ENCODE data around the gene GLOD4. TPM values are rescaled to one million over a fixed set of nuclear protein-coding genes. Genes with fewer than 3 reads are reported as not detected.
A peak's percentile ranks its signal among the peaks of the same experiment; 100 is the strongest.
"Not testable (repeated sequence)": the region's sequence is repeated elsewhere in the genome, so short reads cannot be mapped to it uniquely, and the experiment has no call there.

The GLOD4 gene
- polyA plus RNA-seq, 6 donors from 2014 or later: 68.9 to 83.9 (median 81.3) TPM

- Mint-ChIP-seq H3K27ac (no peak overlapping the region), H3K4me1 (peaks cover 0 to 11% (median 5%) of the 10 kb centered on the region in 3 donors), H3K4me3 (no peak overlapping the region), H3K27me3 (no peaks in the 10 kb centered on the region), H3K36me3 (no peaks in the 10 kb centered on the region), H3K9me3 (no peaks in the 10 kb centered on the region)
- no peak for DNase-seq
- no peak for ATAC-seq (ENCODE audit: low read depth in 2 of 2)
These were observed 16.2 kb upstream of the GLOD4 start for GRCh38 chr17:798246-798645.

GRCh38 chr17:797236-797840 lies 15.3 kb upstream of the GLOD4 start:
- H3K9me3 Mint-ChIP-seq: no peaks in the 10 kb centered on the region
- peaks cover 0 to 11% (median 5%) of the 10 kb centered on the region in 3 donors for H3K4me1 Mint-ChIP-seq
- H3K27ac Mint-ChIP-seq: peak overlapping the region in 1 of 6 donors; percentile 70
- H3K27me3 Mint-ChIP-seq: no peaks in the 10 kb centered on the region
- ATAC-seq (ENCODE audit: low read depth in 2 of 2) (no peak), DNase-seq (no peak)
- H3K36me3 Mint-ChIP-seq: no peaks in the 10 kb centered on the region
- no peak overlapping the region for H3K4me3 Mint-ChIP-seq

GRCh38 chr17:796609-797008 lies 14.5 kb upstream of the GLOD4 start:
- no peak for ATAC-seq (ENCODE audit: low read depth in 2 of 2)
- DNase-seq: no peak
- Mint-ChIP-seq H3K27me3 (no peaks in the 10 kb centered on the region), H3K27ac (peak overlapping the region in 3 of 6 donors; percentile 18 to 89 (median 22)), H3K9me3 (no peaks in the 10 kb centered on the region), H3K4me3 (no peak overlapping the region), H3K4me1 (peaks cover 0 to 11% (median 5%) of the 10 kb centered on the region in 3 donors), H3K36me3 (no peaks in the 10 kb centered on the region)

GRCh38 chr17:795721-796120 lies 13.6 kb upstream of the GLOD4 start:
- Mint-ChIP-seq H3K4me1 (peaks cover 0 to 13% (median 10%) of the 10 kb centered on the region in 3 donors), H3K27me3 (no peaks in the 10 kb centered on the region), H3K27ac (peak overlapping the region in 2 of 6 donors; percentile 15 to 44)

GRCh38 chr17:795276-795675 lies 13.2 kb upstream of the GLOD4 start:
- Mint-ChIP-seq H3K27me3 (no peaks in the 10 kb centered on the region), H3K4me1 (peaks cover 0 to 13% (median 10%) of the 10 kb centered on the region in 3 donors), H3K4me3 (no peak overlapping the region), H3K36me3 (peaks cover 7 to 8% of the 10 kb centered on the region in 2 donors), H3K9me3 (no peaks in the 10 kb centered on the region), H3K27ac (peak overlapping the region in 2 of 6 donors; percentile 44 to 56)
- no peak for ATAC-seq (ENCODE audit: low read depth in 2 of 2)
- no peak for DNase-seq

More at GRCh38 chr17:795721-796120, 13.6 kb upstream of the GLOD4 start:
- peaks cover 7% of the 10 kb centered on the region in 2 donors for H3K36me3 Mint-ChIP-seq
- DNase-seq: no peak
- peak overlapping the region in 1 of 8 donors; percentile 37 for H3K4me3 Mint-ChIP-seq
- ATAC-seq (ENCODE audit: low read depth in 2 of 2): no peak
- no peaks in the 10 kb centered on the region for H3K9me3 Mint-ChIP-seq

GRCh38 chr17:794876-795275 lies 12.8 kb upstream of the GLOD4 start:
- H3K9me3 Mint-ChIP-seq: no peaks in the 10 kb centered on the region
- DNase-seq: peak; percentile 24
- peak overlapping the region in 4 of 8 donors; percentile 24 to 52 (median 38) for H3K4me3 Mint-ChIP-seq
- H3K36me3 Mint-ChIP-seq: peaks cover 7 to 8% of the 10 kb centered on the region in 2 donors
- H3K4me1 Mint-ChIP-seq: peaks cover 0 to 13% (median 10%) of the 10 kb centered on the region in 3 donors
- peak; percentile 76 to 85 for ATAC-seq (ENCODE audit: low read depth in 2 of 2)
- H3K27ac Mint-ChIP-seq: peak overlapping the region in 4 of 6 donors; percentile 42 to 87 (median 64)
- H3K27me3 Mint-ChIP-seq: no peaks in the 10 kb centered on the region

GRCh38 chr17:792277-792676 lies 10.2 kb upstream of the GLOD4 start:
- H3K4me3 Mint-ChIP-seq: no peak overlapping the region
- H3K9me3 Mint-ChIP-seq: no peaks in the 10 kb centered on the region
- no peak for ATAC-seq (ENCODE audit: low read depth in 2 of 2)
- H3K4me1 Mint-ChIP-seq: peaks cover 1 to 13% (median 12%) of the 10 kb centered on the region in 3 donors
- peak overlapping the region in 1 of 6 donors; percentile 33 for H3K27ac Mint-ChIP-seq
- peaks cover 11 to 14% of the 10 kb centered on the region in 2 donors for H3K36me3 Mint-ChIP-seq
- H3K27me3 Mint-ChIP-seq: no peaks in the 10 kb centered on the region
- DNase-seq: no peak

- ATAC-seq (ENCODE audit: low read depth in 2 of 2) (no peak), DNase-seq (no peak)
- no peak overlapping the region for H3K27ac Mint-ChIP-seq
- H3K4me3 Mint-ChIP-seq: peak overlapping the region in 1 of 8 donors; percentile 60
- H3K36me3 Mint-ChIP-seq: peaks cover 14 to 16% of the 10 kb centered on the region in 2 donors
- H3K27me3 Mint-ChIP-seq: no peaks in the 10 kb centered on the region
- no peaks in the 10 kb centered on the region for H3K9me3 Mint-ChIP-seq
- peaks cover 5 to 15% (median 13%) of the 10 kb centered on the region in 3 donors for H3K4me1 Mint-ChIP-seq
These were observed 9.7 kb upstream of the GLOD4 start for GRCh38 chr17:791829-792228.

GRCh38 chr17:790874-791247 lies 8.8 kb upstream of the GLOD4 start:
- not testable (repeated sequence) for ATAC-seq (ENCODE audit: low read depth in 2 of 2); H3K9me3 Mint-ChIP-seq; H3K27me3 Mint-ChIP-seq; H3K4me3 Mint-ChIP-seq; DNase-seq
- peak overlapping the region in 1 of 6 donors; percentile 74 for H3K27ac Mint-ChIP-seq
- H3K4me1 Mint-ChIP-seq: peaks cover 5 to 15% (median 10%) of the 10 kb centered on the region in 3 donors
- peaks cover 14 to 16% of the 10 kb centered on the region in 2 donors for H3K36me3 Mint-ChIP-seq

GRCh38 chr17:789931-790873 lies 8.1 kb upstream of the GLOD4 start:
- not testable (repeated sequence) for H3K27ac Mint-ChIP-seq; H3K9me3 Mint-ChIP-seq; ATAC-seq (ENCODE audit: low read depth in 2 of 2); H3K27me3 Mint-ChIP-seq; H3K4me3 Mint-ChIP-seq; DNase-seq
- Mint-ChIP-seq H3K36me3 (peaks cover 14 to 16% of the 10 kb centered on the region in 2 donors), H3K4me1 (peaks cover 5 to 15% (median 10%) of the 10 kb centered on the region in 3 donors)

GRCh38 chr17:789160-789840 lies 7.2 kb upstream of the GLOD4 start:
- no peaks in the 10 kb centered on the region for H3K27me3 Mint-ChIP-seq
- H3K9me3 Mint-ChIP-seq: no peaks in the 10 kb centered on the region
- H3K27ac Mint-ChIP-seq: peak overlapping the region in 1 of 6 donors; percentile 33
- H3K4me1 Mint-ChIP-seq: peaks cover 5 to 9% (median 8%) of the 10 kb centered on the region in 3 donors
- no peak overlapping the region for H3K4me3 Mint-ChIP-seq
- DNase-seq: no peak
- H3K36me3 Mint-ChIP-seq: peaks cover 14 to 16% of the 10 kb centered on the region in 2 donors
- no peak for ATAC-seq (ENCODE audit: low read depth in 2 of 2)

- Mint-ChIP-seq H3K9me3 (no peaks in the 10 kb centered on the region), H3K4me1 (peaks cover 9 to 13% (median 9%) of the 10 kb centered on the region in 3 donors), H3K4me3 (no peak overlapping the region), H3K27me3 (no peaks in the 10 kb centered on the region), H3K36me3 (peaks cover 14 to 16% of the 10 kb centered on the region in 2 donors), H3K27ac (no peak overlapping the region)
- no peak for ATAC-seq (ENCODE audit: low read depth in 2 of 2)
- DNase-seq: no peak
These were observed 6.5 kb upstream of the GLOD4 start for GRCh38 chr17:788551-788950.

GRCh38 chr17:787641-788221 lies 5.7 kb upstream of the GLOD4 start:
- Mint-ChIP-seq H3K27ac (no peak overlapping the region), H3K4me3 (no peak overlapping the region), H3K36me3 (peaks cover 14 to 16% of the 10 kb centered on the region in 2 donors), H3K27me3 (no peaks in the 10 kb centered on the region), H3K4me1 (peaks cover 16 to 17% (median 17%) of the 10 kb centered on the region in 3 donors), H3K9me3 (no peaks in the 10 kb centered on the region)
- no peak for DNase-seq
- no peak for ATAC-seq (ENCODE audit: low read depth in 2 of 2)

Data from naive B cell (primary cell).